HG02610 (cell line): ENCODE data around the gene H6PD.
"Not testable (repeated sequence)": the region's sequence is repeated elsewhere in the genome, so short reads cannot be mapped to it uniquely, and the experiment has no call there.

Source experiments
- ATAC-seq: cut with Tn5 transposase; IDR thresholded peaks from one replicate; pipeline ENCODE4 v1.9.1; 2021; ENCODE audit warnings: mild to moderate bottlenecking, moderate library complexity; ENCODE audit not compliant: unreplicated experiment

Gene H6PD

GRCh38 chr1:9294910-9295636 is 60.5 kb downstream of the H6PD start:
- no peak for ATAC-seq

GRCh38 chr1:9295884-9296283 is 61.3 kb downstream of the H6PD start:
- no peak for ATAC-seq

GRCh38 chr1:9296850-9297249 is 62.3 kb downstream of the H6PD start:
- no peak for ATAC-seq

- ATAC-seq: no peak
Observed at GRCh38 chr1:9297831-9298230, 63.3 kb downstream of the H6PD start.

- no peak for ATAC-seq
Observed at GRCh38 chr1:9298282-9298681, 63.7 kb downstream of the H6PD start.

- ATAC-seq: not testable (repeated sequence)
Observed at GRCh38 chr1:9299571-9300541, 65.3 kb downstream of the H6PD start.

- ATAC-seq: no peak
Observed at GRCh38 chr1:9300573-9300972, 66.0 kb downstream of the H6PD start.

- no peak for ATAC-seq
Observed at GRCh38 chr1:9302745-9303524, 68.4 kb downstream of the H6PD start.

GRCh38 chr1:9303916-9304315 is 69.3 kb downstream of the H6PD start:
- ATAC-seq: no peak

- no peak for ATAC-seq
Observed at GRCh38 chr1:9305216-9305615, 70.6 kb downstream of the H6PD start.

- ATAC-seq: no peak
Observed at GRCh38 chr1:9306006-9306405, 71.4 kb downstream of the H6PD start.

GRCh38 chr1:9307303-9307702 is 72.7 kb downstream of the H6PD start:
- ATAC-seq: no peak

- no peak for ATAC-seq
Observed at GRCh38 chr1:9308236-9308785, 73.7 kb downstream of the H6PD start.

- ATAC-seq: no peak
Observed at GRCh38 chr1:9309080-9309479, 74.5 kb downstream of the H6PD start.

GRCh38 chr1:9309991-9310390 is 75.4 kb downstream of the H6PD start:
- no peak for ATAC-seq

- ATAC-seq: no peak
Observed at GRCh38 chr1:9311029-9311428, 76.5 kb downstream of the H6PD start.

- ATAC-seq: no peak
Observed at GRCh38 chr1:9311479-9311878, 76.9 kb downstream of the H6PD start.

- no peak for ATAC-seq
Observed at GRCh38 chr1:9312168-9312720, 77.7 kb downstream of the H6PD start.

GRCh38 chr1:9313576-9313975 is 79.0 kb downstream of the H6PD start:
- no peak for ATAC-seq

- ATAC-seq: no peak
Observed at GRCh38 chr1:9314111-9314510, 79.5 kb downstream of the H6PD start.
